C4-2B (cell line): ENCODE results near the gene POU5F1.

Source experiments
- H3K27ac ChIP-seq: fragments of 450-650 bp; 2 replicates; pipeline ENCODE4 v1.5.1; 2017
- ZFX ChIP-seq: fragments of 450-650 bp; IDR thresholded peaks from 2 replicates; pipeline ENCODE4 v1.6.1; 2017
- TF ChIP-seq, protein P1 (sequence below): fragments of 450-650 bp; conservative IDR thresholded peaks from 2 replicates; pipeline ENCODE4 v1.5.1; 2017; ENCODE audit warnings: mild to moderate bottlenecking

The POU5F1 gene

GRCh38 chr6:31180500-31180899 is 10.0 kb upstream of the POU5F1 start:
- H3K27ac ChIP-seq, result no peak overlapping the region
- no peak for TF ChIP-seq ZFX
- TF ChIP-seq, protein P1, sequence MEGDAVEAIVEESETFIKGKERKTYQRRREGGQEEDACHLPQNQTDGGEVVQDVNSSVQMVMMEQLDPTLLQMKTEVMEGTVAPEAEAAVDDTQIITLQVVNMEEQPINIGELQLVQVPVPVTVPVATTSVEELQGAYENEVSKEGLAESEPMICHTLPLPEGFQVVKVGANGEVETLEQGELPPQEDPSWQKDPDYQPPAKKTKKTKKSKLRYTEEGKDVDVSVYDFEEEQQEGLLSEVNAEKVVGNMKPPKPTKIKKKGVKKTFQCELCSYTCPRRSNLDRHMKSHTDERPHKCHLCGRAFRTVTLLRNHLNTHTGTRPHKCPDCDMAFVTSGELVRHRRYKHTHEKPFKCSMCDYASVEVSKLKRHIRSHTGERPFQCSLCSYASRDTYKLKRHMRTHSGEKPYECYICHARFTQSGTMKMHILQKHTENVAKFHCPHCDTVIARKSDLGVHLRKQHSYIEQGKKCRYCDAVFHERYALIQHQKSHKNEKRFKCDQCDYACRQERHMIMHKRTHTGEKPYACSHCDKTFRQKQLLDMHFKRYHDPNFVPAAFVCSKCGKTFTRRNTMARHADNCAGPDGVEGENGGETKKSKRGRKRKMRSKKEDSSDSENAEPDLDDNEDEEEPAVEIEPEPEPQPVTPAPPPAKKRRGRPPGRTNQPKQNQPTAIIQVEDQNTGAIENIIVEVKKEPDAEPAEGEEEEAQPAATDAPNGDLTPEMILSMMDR, result no peak

DNA sequence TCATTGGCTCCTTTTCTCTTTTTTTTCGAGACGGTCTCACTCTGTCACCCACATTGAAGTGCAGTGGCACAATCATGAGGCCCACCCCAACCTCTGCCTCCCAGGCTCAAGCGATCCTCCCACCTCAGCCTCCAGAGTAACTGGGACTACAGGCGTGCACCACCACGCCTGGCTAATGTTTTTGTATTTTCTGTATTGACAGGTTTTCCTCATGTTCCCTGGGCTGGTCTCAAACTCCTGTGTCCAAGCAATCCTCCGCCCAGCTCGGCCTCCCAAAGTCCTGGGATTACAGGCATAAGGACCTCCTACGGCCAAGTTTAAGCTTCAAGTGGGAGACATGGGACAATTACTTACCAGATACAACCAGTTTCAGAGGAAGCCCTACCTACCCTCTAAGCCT is 9.4 kb upstream of the POU5F1 start:
- H3K27ac ChIP-seq, result no peak overlapping the region
- TF ChIP-seq, protein P1, result no peak
- no peak for TF ChIP-seq ZFX

DNA sequence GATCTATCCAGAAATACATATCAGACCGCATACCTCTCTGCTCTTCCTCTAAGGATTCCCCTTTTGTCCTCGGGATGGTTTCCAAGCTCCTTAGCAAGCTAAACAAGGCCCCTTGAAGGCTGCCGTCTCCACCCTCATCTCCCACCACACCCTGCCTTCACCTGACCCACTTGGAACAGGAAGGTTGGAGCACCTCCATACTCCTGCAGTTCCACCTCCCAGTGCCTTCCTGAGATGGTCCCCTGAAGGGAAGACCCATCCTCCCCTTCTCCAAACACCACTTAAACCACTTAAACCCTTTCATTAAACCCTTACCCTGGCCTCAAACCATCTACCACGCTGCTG is 8.5 kb upstream of the POU5F1 start:
- TF ChIP-seq ZFX, result no peak
- TF ChIP-seq, protein P1, result no peak
- H3K27ac ChIP-seq, result peak overlapping the region; percentile 56

DNA sequence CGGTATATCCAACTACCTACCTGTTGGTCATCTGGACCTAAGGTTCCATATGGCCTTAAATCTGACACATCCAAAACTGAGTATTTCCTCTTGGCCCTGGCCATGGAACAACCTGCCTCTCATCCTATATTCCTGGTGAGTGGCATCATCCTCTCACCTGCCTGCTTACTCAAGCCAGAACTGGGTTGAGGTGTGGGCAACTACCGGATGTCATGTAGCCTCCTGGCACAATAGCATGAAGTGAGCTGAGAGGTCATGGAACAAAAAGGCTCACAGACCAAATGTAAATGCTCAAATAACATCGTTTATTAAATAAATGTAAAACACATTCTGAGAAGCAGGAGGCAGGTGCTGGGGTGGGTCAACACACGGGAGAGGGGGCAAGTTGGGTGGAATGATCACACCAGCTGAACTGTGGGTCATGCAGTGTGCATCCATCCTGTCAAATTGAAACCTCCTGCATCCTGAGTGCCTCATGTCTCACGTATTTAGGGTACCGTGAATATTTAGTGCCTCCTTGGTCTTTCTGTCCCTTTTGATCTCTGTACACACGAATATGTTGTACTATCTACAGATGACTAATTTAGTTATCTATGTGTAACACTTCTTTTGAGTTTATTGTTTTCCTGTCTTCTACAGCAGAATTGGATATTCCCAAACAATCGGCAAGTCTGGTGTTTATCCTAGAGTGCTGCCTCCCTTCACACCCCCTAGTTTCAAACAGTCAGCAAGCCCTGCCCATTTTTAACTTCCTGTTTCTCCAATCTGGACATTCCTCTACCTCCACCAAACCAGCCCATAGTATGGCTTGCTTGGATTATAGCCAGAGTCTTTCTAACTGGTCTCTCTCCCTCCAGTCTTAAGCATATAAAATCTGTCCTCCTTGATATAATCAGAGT is 7.9 kb upstream of the POU5F1 start:
- peak overlapping the region; percentile 56 for H3K27ac ChIP-seq
- TF ChIP-seq, protein P1, result no peak
- no peak for TF ChIP-seq ZFX

DNA sequence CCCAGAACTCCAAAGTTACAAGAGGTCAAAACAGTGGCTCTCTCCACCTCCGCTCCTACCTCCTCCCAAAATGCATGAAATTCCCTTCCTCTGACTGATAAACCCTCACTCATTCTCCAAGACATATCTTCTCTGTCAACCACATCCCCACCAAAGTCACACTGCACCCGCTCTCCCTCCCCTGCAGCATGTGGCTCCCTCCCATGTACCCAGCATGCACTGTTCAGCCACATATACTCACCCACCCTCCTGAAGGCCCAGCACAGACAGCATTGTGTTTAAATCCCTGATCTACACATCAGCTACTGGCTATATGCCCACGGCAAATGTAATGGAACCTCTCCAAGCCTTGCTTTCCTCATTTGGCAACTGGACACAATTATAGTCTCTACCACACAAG is 5.5 kb upstream of the POU5F1 start:
- H3K27ac ChIP-seq, result no peak overlapping the region

DNA sequence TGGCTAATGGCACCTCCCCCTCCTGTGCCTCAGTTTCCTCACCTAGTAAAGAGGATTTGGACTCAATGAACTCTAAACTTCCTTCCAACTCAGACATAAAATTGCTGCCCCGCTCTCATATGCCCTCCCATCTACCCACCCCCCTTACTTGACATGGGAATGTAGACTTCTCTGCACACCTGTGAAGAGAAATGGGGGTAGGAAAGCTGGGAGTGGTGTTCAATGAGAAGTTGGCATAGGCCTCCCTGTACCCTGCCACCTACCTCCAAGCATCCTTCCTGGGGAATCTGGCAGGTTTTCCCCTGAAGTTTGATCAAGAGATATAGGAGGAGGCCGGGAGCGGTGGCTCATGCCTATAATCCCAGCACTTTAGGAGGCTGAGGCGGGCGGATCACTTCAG is 3.9 kb upstream of the POU5F1 start:
- no peak for TF ChIP-seq ZFX
- TF ChIP-seq, protein P1, result no peak
- no peak overlapping the region for H3K27ac ChIP-seq

More for the DNA sequence above, 5.5 kb upstream of the POU5F1 start:
- no peak for TF ChIP-seq ZFX
- TF ChIP-seq, protein P1, result no peak

- TF ChIP-seq ZFX, result no peak
- TF ChIP-seq, protein P1, result no peak
- H3K27ac ChIP-seq, result no peak overlapping the region
These were observed 2.9 kb upstream of the POU5F1 start for GRCh38 chr6:31173406-31173805.
